Measurements from ENCODE around the gene TAOK1. TPM values are rescaled to one million over a fixed set of nuclear protein-coding genes. Genes with fewer than 3 reads are reported as not detected.
"Not testable (repeated sequence)": the region's sequence is repeated elsewhere in the genome, so short reads cannot be mapped to it uniquely, and the experiment has no call there.

The TAOK1 gene
- total and polyA plus RNA-seq, 4 experiments from 2014 or later, result 3.9 to 72.0 (median 37.6) TPM

GRCh38 chr17:29557085-29557738, 167.0 kb downstream of the TAOK1 start:
- peaks cover 17 to 38% (median 22%) of the 10 kb centered on the region in 4 donors for H3K4me1 Mint-ChIP-seq
- Histone ChIP-seq H3K4me3 (ENCODE audit: low read length in 2 of 2) (no peak overlapping the region), H3K9me3 (ENCODE audit: control insufficient read depth in 1 of 2, low read length in 2 of 2) (no peaks in the 10 kb centered on the region), H3K27me3 (ENCODE audit: insufficient read depth, low read length) (no peaks in the 10 kb centered on the region), H3K27ac (ENCODE audit: low read depth, low read length) (no peak overlapping the region), H3K4me1 (ENCODE audit: insufficient read depth, low read length) (peaks cover 20% of the 10 kb centered on the region), H3K36me3 (ENCODE audit: insufficient read depth, low read length) (peaks cover 9% of the 10 kb centered on the region)
- peak overlapping the region in 5 of 7 donors; percentile 6 to 74 (median 26) for H3K27ac Mint-ChIP-seq
- H3K4me3 Mint-ChIP-seq, result no peak overlapping the region
- H3K36me3 Mint-ChIP-seq, result peaks cover 6% of the 10 kb centered on the region in 2 donors
- ChIA-PET CTCF (ENCODE audit: partially characterized antibody) (interaction anchor here (0.7 to 1.4 kb wide), 6 partner anchors 11 to 187 kb away, joined by 3 to 4 read pairs (median 3); no protein-coding TSS in a partner anchor), POLR2A (ENCODE audit: partially characterized antibody) (interaction anchor here (2.2 kb wide), 1 partner anchor 9 kb away, joined by 12 read pairs; the partner anchor contains the start of gene ABHD15)
- intact Hi-C loops (cut with micrococcal nuclease), result no loop called here
- DNase-seq, result no peak
- H3K9me3 Mint-ChIP-seq, result no peaks in the 10 kb centered on the region
- no peaks in the 10 kb centered on the region for H3K27me3 Mint-ChIP-seq

- ChIA-PET CTCF (ENCODE audit: partially characterized antibody) (no interaction called here), POLR2A (ENCODE audit: partially characterized antibody) (interaction anchor here (2.2 kb wide), 1 partner anchor 9 kb away, joined by 12 read pairs; the partner anchor contains the start of gene ABHD15)
- no peak for DNase-seq
- Mint-ChIP-seq H3K36me3 (peaks cover 6% of the 10 kb centered on the region in 2 donors), H3K4me1 (peaks cover 17 to 43% (median 26%) of the 10 kb centered on the region in 4 donors), H3K27me3 (no peaks in the 10 kb centered on the region), H3K9me3 (no peaks in the 10 kb centered on the region), H3K4me3 (no peak overlapping the region), H3K27ac (peak overlapping the region in 3 of 7 donors; percentile 42 to 77 (median 47))
- Histone ChIP-seq H3K27ac (ENCODE audit: low read depth, low read length) (no peak overlapping the region), H3K27me3 (ENCODE audit: insufficient read depth, low read length) (no peaks in the 10 kb centered on the region), H3K4me1 (ENCODE audit: insufficient read depth, low read length) (peaks cover 20% of the 10 kb centered on the region), H3K9me3 (ENCODE audit: control insufficient read depth in 1 of 2, low read length in 2 of 2) (no peaks in the 10 kb centered on the region), H3K4me3 (ENCODE audit: low read length in 2 of 2) (no peak overlapping the region), H3K36me3 (ENCODE audit: insufficient read depth, low read length) (peaks cover 9% of the 10 kb centered on the region)
- intact Hi-C loops (cut with micrococcal nuclease), result no loop called here
These were observed 167.6 kb downstream of the TAOK1 start for GRCh38 chr17:29557739-29558116.

- H3K36me3 ChIP-seq (ENCODE audit: insufficient read depth, low read length); H3K4me3 ChIP-seq (ENCODE audit: low read length in 2 of 2); H3K36me3 Mint-ChIP-seq; H3K9me3 Mint-ChIP-seq; H3K9me3 ChIP-seq (ENCODE audit: control insufficient read depth in 1 of 2, low read length in 2 of 2); H3K4me3 Mint-ChIP-seq; POLR2A ChIA-PET (ENCODE audit: partially characterized antibody); H3K27ac ChIP-seq (ENCODE audit: low read depth, low read length); intact Hi-C loops (cut with micrococcal nuclease); DNase-seq; H3K27me3 Mint-ChIP-seq; CTCF ChIA-PET (ENCODE audit: partially characterized antibody); H3K27me3 ChIP-seq (ENCODE audit: insufficient read depth, low read length): not testable (repeated sequence)
- H3K4me1 ChIP-seq (ENCODE audit: insufficient read depth, low read length), result peaks cover 20% of the 10 kb centered on the region
- peaks cover 19 to 47% (median 28%) of the 10 kb centered on the region in 4 donors for H3K4me1 Mint-ChIP-seq
- H3K27ac Mint-ChIP-seq, result peak overlapping the region in 3 of 7 donors; percentile 47 to 77 (median 52)
These were observed 168.0 kb downstream of the TAOK1 start for GRCh38 chr17:29558139-29558538.

- Histone ChIP-seq H3K36me3 (ENCODE audit: insufficient read depth, low read length) (peaks cover 9% of the 10 kb centered on the region), H3K4me3 (ENCODE audit: low read length in 2 of 2) (no peak overlapping the region), H3K4me1 (ENCODE audit: insufficient read depth, low read length) (peaks cover 29% of the 10 kb centered on the region), H3K9me3 (ENCODE audit: control insufficient read depth in 1 of 2, low read length in 2 of 2) (no peaks in the 10 kb centered on the region), H3K27ac (ENCODE audit: low read depth, low read length) (no peak overlapping the region), H3K27me3 (ENCODE audit: insufficient read depth, low read length) (no peaks in the 10 kb centered on the region)
- no peaks in the 10 kb centered on the region for H3K9me3 Mint-ChIP-seq
- H3K4me3 Mint-ChIP-seq, result no peak overlapping the region
- no peak for DNase-seq
- H3K27me3 Mint-ChIP-seq, result no peaks in the 10 kb centered on the region
- ChIA-PET POLR2A (ENCODE audit: partially characterized antibody) (no interaction called here), CTCF (ENCODE audit: partially characterized antibody) (interaction anchor here (0.6 to 1.1 kb wide), 2 partner anchors 12 to 189 kb away, joined by 3 to 4 read pairs; no protein-coding TSS in a partner anchor)
- H3K27ac Mint-ChIP-seq, result peak overlapping the region in 2 of 7 donors; percentile 19 to 29
- H3K4me1 Mint-ChIP-seq, result peaks cover 24 to 57% (median 38%) of the 10 kb centered on the region in 4 donors
- peaks cover 6 to 11% of the 10 kb centered on the region in 2 donors for H3K36me3 Mint-ChIP-seq
- intact Hi-C loops (cut with micrococcal nuclease), result no loop called here
These were observed 169.5 kb downstream of the TAOK1 start for GRCh38 chr17:29559640-29560039.

- Mint-ChIP-seq H3K36me3 (peaks cover 6 to 11% of the 10 kb centered on the region in 2 donors), H3K27ac (no peak overlapping the region), H3K4me1 (peaks cover 24 to 62% (median 41%) of the 10 kb centered on the region in 4 donors), H3K4me3 (no peak overlapping the region), H3K27me3 (no peaks in the 10 kb centered on the region), H3K9me3 (no peaks in the 10 kb centered on the region)
- no peaks in the 10 kb centered on the region for H3K9me3 ChIP-seq (ENCODE audit: control insufficient read depth in 1 of 2, low read length in 2 of 2)
- peaks cover 9% of the 10 kb centered on the region for H3K36me3 ChIP-seq (ENCODE audit: insufficient read depth, low read length)
- no peaks in the 10 kb centered on the region for H3K27me3 ChIP-seq (ENCODE audit: insufficient read depth, low read length)
- DNase-seq, result no peak
- ChIA-PET POLR2A (ENCODE audit: partially characterized antibody) (no interaction called here), CTCF (ENCODE audit: partially characterized antibody) (interaction anchor here (1.1 to 1.7 kb wide), 2 partner anchors 190 to 191 kb away, joined by 4 to 7 read pairs; no protein-coding TSS in a partner anchor)
- intact Hi-C loops (cut with micrococcal nuclease), result no loop called here
- no peak overlapping the region for H3K4me3 ChIP-seq (ENCODE audit: low read length in 2 of 2)
- H3K27ac ChIP-seq (ENCODE audit: low read depth, low read length), result no peak overlapping the region
- H3K4me1 ChIP-seq (ENCODE audit: insufficient read depth, low read length), result peaks cover 35% of the 10 kb centered on the region
These were observed 170.2 kb downstream of the TAOK1 start for GRCh38 chr17:29560316-29560715.

DNA sequence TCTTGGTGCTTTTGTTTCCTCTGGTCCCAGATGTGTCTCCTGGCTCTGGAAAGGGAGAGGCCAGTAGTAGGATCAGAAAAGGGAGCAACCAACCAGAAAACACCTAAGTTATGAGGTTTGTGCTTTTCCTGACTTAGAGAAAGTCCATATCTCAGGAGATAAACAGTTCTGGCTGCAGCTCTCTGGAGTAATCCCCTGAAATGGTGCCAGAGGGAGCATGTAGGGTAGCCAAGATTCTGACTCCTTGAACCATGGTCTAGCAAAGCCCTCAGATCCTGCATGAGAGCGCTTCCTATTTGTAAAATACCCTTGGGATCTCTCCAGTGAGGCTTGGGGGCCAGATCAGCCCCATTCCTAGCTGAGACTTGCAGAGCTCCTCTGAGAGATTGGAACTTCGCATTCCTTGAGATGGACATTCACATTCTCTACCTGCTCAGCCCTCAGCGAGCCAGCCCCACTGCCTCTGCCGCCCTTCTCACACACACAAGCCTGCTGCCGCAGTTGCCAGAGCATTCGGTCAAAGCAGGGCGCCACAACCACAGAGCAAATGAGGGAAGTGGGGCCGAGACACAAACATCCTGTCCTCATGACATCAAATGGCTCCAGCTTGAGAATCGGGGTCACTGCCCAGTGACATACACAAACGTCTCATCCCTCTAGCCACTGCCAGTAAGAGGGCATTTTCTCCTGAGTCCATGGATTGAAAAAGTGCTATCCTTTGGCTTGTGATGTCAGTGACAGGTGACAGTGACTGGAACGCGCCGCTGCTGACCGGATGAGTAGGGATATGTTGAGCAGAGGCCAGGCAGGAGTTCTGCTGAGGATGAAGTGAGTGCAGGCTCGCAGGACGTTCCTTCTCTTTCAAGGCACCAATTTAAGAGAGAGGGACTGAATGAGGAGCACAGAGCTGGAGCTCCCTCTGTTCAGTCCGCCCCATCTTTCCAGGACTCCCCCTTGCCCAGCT, 171.7 kb downstream of the TAOK1 start:
- Histone ChIP-seq H3K4me1 (ENCODE audit: insufficient read depth, low read length) (peaks cover 42% of the 10 kb centered on the region), H3K4me3 (ENCODE audit: low read length in 2 of 2) (no peak overlapping the region), H3K9me3 (ENCODE audit: control insufficient read depth in 1 of 2, low read length in 2 of 2) (no peaks in the 10 kb centered on the region), H3K27ac (ENCODE audit: low read depth, low read length) (no peak overlapping the region), H3K36me3 (ENCODE audit: insufficient read depth, low read length) (peaks cover 9% of the 10 kb centered on the region), H3K27me3 (ENCODE audit: insufficient read depth, low read length) (no peaks in the 10 kb centered on the region)
- DNase-seq, result no peak
- ChIA-PET CTCF (ENCODE audit: partially characterized antibody) (interaction anchor here (0.9 to 28.5 kb wide), 5 partner anchors 11 to 192 kb away, joined by 3 to 523 read pairs (median 7); partner anchors contain the start of gene CORO6), POLR2A (ENCODE audit: partially characterized antibody) (no interaction called here)
- H3K27ac Mint-ChIP-seq, result peak overlapping the region; percentile 60 to 87 (median 74)
- peak overlapping the region in 7 of 8 donors; percentile 42 to 69 (median 54) for H3K4me3 Mint-ChIP-seq
- peaks cover 28 to 63% (median 48%) of the 10 kb centered on the region in 4 donors for H3K4me1 Mint-ChIP-seq
- intact Hi-C loops (cut with micrococcal nuclease), result no loop called here
- H3K9me3 Mint-ChIP-seq, result no peaks in the 10 kb centered on the region
- H3K27me3 Mint-ChIP-seq, result no peaks in the 10 kb centered on the region
- peaks cover 6 to 16% of the 10 kb centered on the region in 2 donors for H3K36me3 Mint-ChIP-seq

Measured in CD4-positive, alpha-beta memory T cell (primary cell).